Heart left ventricle (tissue), 16 donors: ENCODE results near the gene NKX2-3. TPM values are rescaled to one million over a fixed set of nuclear protein-coding genes. Genes with fewer than 3 reads are reported as not detected.

ENCODE experiments used
- ATAC-seq, 4 donors: fragments of 200-7000 bp; cut with Tn5 transposase; one replicate each; pipeline ENCODE4 v1.9.1; 2020 to 2022; ENCODE audit warnings: moderate library complexity in 4 of 4, mild to moderate bottlenecking in 3 of 4, moderate number of reproducible peaks in 1 of 4
- DNase-seq, 5 donors: peaks; one replicate each; pipeline ENCODE4 v3.0.0-alpha.2; 2020
- H3K27ac ChIP-seq, 12 donors: fragments of 200-600 bp; sonication (generic) in 4 of 12; one replicate each; pipeline versions ENCODE4 v1.5.0 to v1.8.0; 2016 to 2022; ENCODE audit warnings: mild to moderate bottlenecking in 2 of 12
- H3K27me3 ChIP-seq, 9 donors: fragments of 200-600 bp; sonication (generic) in 2 of 9; one replicate each; pipeline versions ENCODE4 v1.5.1 to v1.8.0; 2016 to 2022; ENCODE audit warnings: mild to moderate bottlenecking in 3 of 9
- H3K36me3 ChIP-seq, 9 donors: fragments of 200-600 bp; sonication (generic) in 2 of 9; one replicate each; pipeline versions ENCODE4 v1.5.0 to v1.8.0; 2018 to 2022; ENCODE audit warnings: mild to moderate bottlenecking in 2 of 9
- H3K4me1 ChIP-seq, 12 donors: fragments of 200-600 bp; sonication (generic) in 4 of 12; one replicate each; pipeline versions ENCODE4 v1.5.0 to v1.8.0; 2016 to 2022; ENCODE audit warnings: mild to moderate bottlenecking in 3 of 12
- H3K4me3 ChIP-seq, 12 donors: fragments of 200-600 bp; sonication (generic) in 4 of 12; one replicate each; pipeline versions ENCODE4 v1.5.0 to v1.8.0; 2017 to 2022; ENCODE audit warnings: mild to moderate bottlenecking in 9 of 12, moderate library complexity in 4 of 12
- H3K9me3 ChIP-seq, 12 donors: fragments of 200-600 bp; sonication (generic) in 4 of 12; one replicate each; pipeline versions ENCODE4 v1.5.0 to v1.8.0; 2016 to 2022; ENCODE audit warnings: mild to moderate bottlenecking in 1 of 12
- POLR2A ChIP-seq, 2 donors: fragments of 450-650 bp; IDR thresholded peaks; one replicate each; pipeline ENCODE4 v1.6.1; 2017; ENCODE audit warnings: antibody characterized with exemption in 2 of 2, mild to moderate bottlenecking in 2 of 2, moderate library complexity in 2 of 2
- WGBS, 4 donors: extraction: QIAGEN DNeasy Blood & Tissue Kit in 2 of 4; methylation state at CpG; one replicate each; pipeline versions ENCODE4 v1.1.5 to v1.1.7; 2013 to 2018; 5-methylcytosine and 5-hydroxymethylcytosine counted together
- intact Hi-C, 10 donors: fragments of 100-400 bp; cut with DNase I; formaldehyde crosslinking; loops; one replicate each; pipeline versions ENCODE4 v1.11.1 to v1.14.2; 2022
- polyA plus RNA-seq, 2 donors: library from polyadenylated mRNA; stranded (reverse); fragments of 200-250 nt; gene quantifications; one replicate each; pipeline ENCODE4 v1.2.3, GENCODE V29; 2013
- total RNA-seq, 9 donors: library from RNA; depleted of rRNA in 2 of 9; stranded (reverse); fragments of >200 nt in 2 of 9; fragmentation: NEBNext Ultra II Directional in 3 of 9; extraction: Animal tissue kit (Norgen Biotek cat#: 25700) in 3 of 9; gene quantifications; one replicate each; pipeline versions ENCODE4 v1.1.0 to v1.2.4, GENCODE V29; 2016 to 2023
- TF ChIP-seq, protein P1 (sequence below), 12 donors: fragments of 200-600 bp; sonication (generic) in 4 of 12; IDR thresholded peaks; one replicate each; pipeline versions ENCODE4 v1.5.0 to v1.8.0; 2018 to 2022; ENCODE audit warnings: antibody characterized with exemption in 12 of 12, mild to moderate bottlenecking in 5 of 12
- donor health status: ischemic (EF 13 %, LVEDD 7.1; RV severe dilation, severe dysfunction).
- donor health status: healthy with polysubstance abuse.
- donor health status: DM: no; HTN: yes; CAD: no.
- donor health status: DM: no; HTN: no; CAD: no.
- donor health status: ischemic (EF 25% LVEDD 6.9; RV normal size, moderate dysfunction).
- donor health status: ischemic (EF 25% LVEDD 5.7; RV mildly dilated, moderate dysfunction).
- donor health status: healthy.
- donor health status: DM: yes; HTN: yes; CAD: no.
- donor health status: ischemic (EF 35%, LVEDD 5.7; RV mildly dilated, moderate dysfunction).
- donor health status: nonischemic (EF 11% LVEDD 7.7; RV severe dilation, severe dysfunction).
- donor health status: DM: yes; HTN: yes; CAD: no.
- donor health status: PGD.
- donor health status: ischemic (EF 29% LVEDD 5.4; RV normal size, mild dysfunction).
- donor health status: nonischemic (EF 23%, LVEDD 6.1; RV moderate dilation, normal function).

Gene NKX2-3
- total and polyA plus RNA-seq, 11 donors, result not detected

DNA sequence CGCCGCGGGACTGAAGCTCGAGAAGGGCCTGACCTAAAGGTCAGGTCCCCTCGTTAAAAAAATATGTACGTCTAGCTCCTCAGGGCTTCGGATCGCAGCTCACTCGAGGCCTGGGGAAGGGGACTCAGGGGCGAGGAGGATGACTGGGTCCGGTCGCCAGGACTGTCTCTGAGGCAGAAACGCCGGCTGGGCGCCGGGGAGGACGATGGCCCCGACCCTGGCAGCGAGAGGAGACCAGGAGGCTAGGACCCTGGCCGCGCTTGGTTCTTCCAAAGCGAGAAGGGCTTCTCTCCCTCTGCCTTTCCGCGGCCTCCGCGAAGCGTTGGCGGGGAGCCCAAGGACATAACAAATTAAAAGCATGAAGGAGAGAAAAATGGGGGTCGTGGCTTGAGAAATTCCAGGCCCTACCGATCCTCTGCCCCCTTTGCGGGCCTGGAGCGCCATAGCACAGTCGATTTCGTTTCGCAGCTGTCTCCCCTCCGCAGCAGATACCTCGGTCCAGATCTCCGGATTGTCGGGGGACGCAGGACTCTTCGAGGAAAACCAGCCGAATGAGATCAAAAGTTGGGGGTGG, 3.1 kb downstream of the NKX2-3 start:
- H3K4me1 ChIP-seq, result peaks cover 0 to 59% (median 21%) of the 10 kb centered on the region in 12 donors

GRCh38 chr10:99536338-99537085, 3.8 kb downstream of the NKX2-3 start:
- Histone ChIP-seq H3K27me3 (peaks cover 85 to 100% (median 98%) of the 10 kb centered on the region in 9 donors), H3K27ac (peak overlapping the region in 1 of 12 donors; percentile 92), H3K4me3 (peak overlapping the region in 10 of 12 donors; percentile 10 to 37 (median 19)), H3K9me3 (no peaks in the 10 kb centered on the region), H3K4me1 (peaks cover 0 to 58% (median 20%) of the 10 kb centered on the region in 12 donors), H3K36me3 (no peaks in the 10 kb centered on the region)
- TF ChIP-seq, protein P1, sequence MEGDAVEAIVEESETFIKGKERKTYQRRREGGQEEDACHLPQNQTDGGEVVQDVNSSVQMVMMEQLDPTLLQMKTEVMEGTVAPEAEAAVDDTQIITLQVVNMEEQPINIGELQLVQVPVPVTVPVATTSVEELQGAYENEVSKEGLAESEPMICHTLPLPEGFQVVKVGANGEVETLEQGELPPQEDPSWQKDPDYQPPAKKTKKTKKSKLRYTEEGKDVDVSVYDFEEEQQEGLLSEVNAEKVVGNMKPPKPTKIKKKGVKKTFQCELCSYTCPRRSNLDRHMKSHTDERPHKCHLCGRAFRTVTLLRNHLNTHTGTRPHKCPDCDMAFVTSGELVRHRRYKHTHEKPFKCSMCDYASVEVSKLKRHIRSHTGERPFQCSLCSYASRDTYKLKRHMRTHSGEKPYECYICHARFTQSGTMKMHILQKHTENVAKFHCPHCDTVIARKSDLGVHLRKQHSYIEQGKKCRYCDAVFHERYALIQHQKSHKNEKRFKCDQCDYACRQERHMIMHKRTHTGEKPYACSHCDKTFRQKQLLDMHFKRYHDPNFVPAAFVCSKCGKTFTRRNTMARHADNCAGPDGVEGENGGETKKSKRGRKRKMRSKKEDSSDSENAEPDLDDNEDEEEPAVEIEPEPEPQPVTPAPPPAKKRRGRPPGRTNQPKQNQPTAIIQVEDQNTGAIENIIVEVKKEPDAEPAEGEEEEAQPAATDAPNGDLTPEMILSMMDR (IDR thresholded peaks at IDR 0.05), result no peak
- 9 to 14% (median 12%) methylated on average over 25 to 40 of the region's 40 CpGs for WGBS, 4 donors
- intact Hi-C loops, result no loop called here
- DNase-seq (no peak), ATAC-seq (peak in 1 of 4 donors; percentile 16)

More for the DNA sequence above, 3.1 kb downstream of the NKX2-3 start:
- DNase-seq (no peak), ATAC-seq (no peak)
- Histone ChIP-seq H3K4me3 (peak overlapping the region in 11 of 12 donors; percentile 2 to 42 (median 25)), H3K27ac (peak overlapping the region in 1 of 12 donors; percentile 92), H3K9me3 (no peaks in the 10 kb centered on the region), H3K36me3 (no peaks in the 10 kb centered on the region), H3K27me3 (peaks cover 87 to 100% (median 98%) of the 10 kb centered on the region in 9 donors)
- 7 to 8% (median 8%) methylated on average over 31 to 42 of the region's 42 CpGs for WGBS, 4 donors
- TF ChIP-seq POLR2A (IDR thresholded peaks at IDR 0.05), result no peak
- TF ChIP-seq, protein P1 (IDR thresholded peaks at IDR 0.05), result no peak
- intact Hi-C loops, result no loop called here

DNA sequence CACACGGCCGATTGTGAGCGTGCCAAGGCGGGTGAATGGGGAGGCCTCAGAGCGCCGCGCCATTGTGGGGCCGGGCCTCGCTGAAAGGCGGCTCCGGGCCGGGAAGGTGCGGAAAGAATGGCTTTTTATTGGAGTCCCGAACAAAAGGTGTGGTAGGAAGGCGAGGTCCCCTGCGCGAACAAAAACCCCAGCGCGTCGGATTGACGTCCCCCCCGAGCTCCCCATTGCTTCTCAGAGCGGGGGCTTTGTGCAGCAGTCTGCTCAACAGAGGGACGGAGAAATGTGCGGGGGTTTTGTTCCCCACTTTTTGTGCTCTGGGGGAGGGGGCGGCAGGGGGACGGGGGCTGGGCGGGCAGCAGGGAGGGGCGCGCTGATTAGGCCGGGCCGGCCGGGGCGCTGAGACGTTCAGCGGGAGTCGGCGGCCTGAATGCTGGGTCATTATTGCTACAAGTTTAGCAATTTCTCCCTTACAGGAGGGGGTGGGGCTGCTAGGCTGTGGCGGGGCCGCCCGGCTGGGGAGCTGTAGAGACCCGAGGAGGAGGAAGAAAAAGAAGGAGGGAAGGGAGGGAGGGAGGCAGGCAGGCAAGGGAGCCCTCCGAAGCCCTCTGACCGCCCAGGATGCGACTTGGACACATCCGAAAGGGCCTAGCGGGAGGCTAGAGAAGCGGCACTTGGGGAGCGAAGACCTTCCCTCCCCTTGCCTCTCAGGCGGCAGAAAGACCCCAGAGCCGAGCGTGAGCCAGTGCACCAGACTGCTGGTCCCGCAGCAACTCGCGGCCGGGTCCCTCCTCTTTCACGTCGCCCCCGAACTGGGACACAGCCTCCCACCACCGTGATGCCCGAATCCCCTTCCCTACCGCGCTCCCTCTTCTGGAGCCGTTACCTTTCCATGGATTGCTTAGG, 4.6 kb downstream of the NKX2-3 start:
- peak overlapping the region in 1 of 12 donors; percentile 92 for H3K27ac ChIP-seq
- no peaks in the 10 kb centered on the region for H3K9me3 ChIP-seq
- WGBS, 4 donors, result 4 to 6% (median 5%) methylated on average over 55 to 64 of the region's 64 CpGs
- peak overlapping the region in 10 of 12 donors; percentile 10 to 37 (median 18) for H3K4me3 ChIP-seq
- H3K36me3 ChIP-seq, result no peaks in the 10 kb centered on the region
- peaks cover 80 to 100% (median 98%) of the 10 kb centered on the region in 9 donors for H3K27me3 ChIP-seq
- intact Hi-C loops, result no loop called here
- ATAC-seq (peak in 1 of 4 donors; percentile 13), DNase-seq (no peak)
- TF ChIP-seq, protein P1 (IDR thresholded peaks at IDR 0.05), result no peak
- TF ChIP-seq POLR2A (IDR thresholded peaks at IDR 0.05), result no peak
- peaks cover 0 to 56% (median 20%) of the 10 kb centered on the region in 12 donors for H3K4me1 ChIP-seq
